WTC11 (cell line): ENCODE measurements around the gene MLLT1. TPM values are rescaled to one million over a fixed set of nuclear protein-coding genes. Genes with fewer than 3 reads are reported as not detected.
A peak's percentile ranks its signal among the peaks of the same experiment; 100 is the strongest.

Source experiments
- ATAC-seq: fragments of 200-7000 bp; cut with Tn5 transposase; 2 replicates; pipeline ENCODE4 v1.10.0; 2021; ENCODE audit warnings: mild to moderate bottlenecking, moderate library complexity
- CTCF ChIA-PET: fragments of 300-600 bp; sonication (Branson Sonifier 250); formaldehyde crosslinking; loops from one replicate; lab custom pipeline; 2021; ENCODE audit warnings: antibody characterized with exemption; lab: Charles Lee
- POLR2A ChIA-PET: fragments of 350-600 bp; sonication (Branson Sonifier 250); formaldehyde crosslinking; loops from one replicate; lab custom pipeline; 2021; ENCODE audit warnings: antibody characterized with exemption; lab: Charles Lee
- DNase-seq: peaks from one replicate; pipeline ENCODE4 v3.0.0; 2021; ENCODE audit warnings: low spot score
- H3K27ac Mint-ChIP-seq: 2 replicates; pipeline ENCODE4 v1.8.0; 2021; ENCODE audit warnings: mixed read lengths
- H3K27me3 Mint-ChIP-seq: 2 replicates; pipeline ENCODE4 v1.8.0; 2021; ENCODE audit warnings: low read depth, mild to moderate bottlenecking, moderate library complexity, mixed read lengths
- H3K36me3 Mint-ChIP-seq: 2 replicates; pipeline ENCODE4 v1.8.0; 2021; ENCODE audit warnings: mixed read lengths
- H3K4me1 Mint-ChIP-seq: 2 replicates; pipeline ENCODE4 v1.8.0; 2022; ENCODE audit warnings: mixed read lengths
- H3K4me3 Mint-ChIP-seq: 2 replicates; pipeline ENCODE4 v1.8.0; 2021; ENCODE audit warnings: mild to moderate bottlenecking, moderate library complexity, mixed read lengths
- H3K9me3 Mint-ChIP-seq: 2 replicates; pipeline ENCODE4 v1.8.0; 2021; ENCODE audit warnings: mixed read lengths
- ARID4B ChIP-seq: sonication (generic); formaldehyde crosslinking; IDR thresholded peaks from 2 replicates; pipeline ENCODE4 v1.8.0; 2023; ENCODE audit warnings: missing genetic modification reagents, mild to moderate bottlenecking, borderline replicate concordance
- ATF2 ChIP-seq: sonication (generic); formaldehyde crosslinking; IDR thresholded peaks from 2 replicates; pipeline ENCODE4 v1.8.1; 2022; ENCODE audit warnings: low read depth, missing genetic modification reagents, borderline replicate concordance
- ATF6 ChIP-seq: sonication (generic); formaldehyde crosslinking; IDR thresholded peaks from 2 replicates; pipeline ENCODE4 v1.8.1; 2023; ENCODE audit warnings: mild to moderate bottlenecking, missing genetic modification reagents
- ETV6 ChIP-seq: sonication (generic); formaldehyde crosslinking; IDR thresholded peaks from 2 replicates; pipeline ENCODE4 v1.8.1; 2022; ENCODE audit warnings: mild to moderate bottlenecking, missing genetic modification reagents
- KAT7 ChIP-seq: sonication (generic); formaldehyde crosslinking; IDR thresholded peaks from 2 replicates; pipeline ENCODE4 v1.8.1; 2023; ENCODE audit warnings: missing genetic modification reagents, mild to moderate bottlenecking, borderline replicate concordance
- MLX ChIP-seq: sonication (generic); formaldehyde crosslinking; IDR thresholded peaks from 2 replicates; pipeline ENCODE4 v1.8.1; 2023; ENCODE audit warnings: mild to moderate bottlenecking, missing genetic modification reagents, moderate library complexity
- NFYB ChIP-seq: sonication (generic); formaldehyde crosslinking; conservative IDR thresholded peaks from 2 replicates; pipeline ENCODE4 v1.8.0; 2022; ENCODE audit warnings: low read depth, missing genetic modification reagents
- NR3C1 ChIP-seq: sonication (generic); formaldehyde crosslinking; conservative IDR thresholded peaks from 2 replicates; pipeline ENCODE4 v1.8.1; 2023; ENCODE audit warnings: low read depth, mild to moderate bottlenecking, missing genetic modification reagents
- OVOL2 ChIP-seq: fragments of 250-450 bp; sonication (Bioruptor Pico); IDR thresholded peaks from 2 replicates; pipeline ENCODE4 v1.9.0; 2021; ENCODE audit warnings: mild to moderate bottlenecking, borderline replicate concordance
- PRRX2 ChIP-seq: fragments of 250-450 bp; sonication (Bioruptor Pico); IDR thresholded peaks from 2 replicates; pipeline ENCODE4 v1.8.0; 2021; ENCODE audit warnings: mild to moderate bottlenecking
- USF2 ChIP-seq: sonication (generic); formaldehyde crosslinking; IDR thresholded peaks from 2 replicates; pipeline ENCODE4 v1.8.1; 2023; ENCODE audit warnings: mild to moderate bottlenecking, missing genetic modification reagents, moderate library complexity
- ZNF396 ChIP-seq: fragments of 250-450 bp; sonication (Bioruptor Pico); IDR thresholded peaks from 2 replicates; pipeline ENCODE4 v1.8.0; 2021; ENCODE audit warnings: mild to moderate bottlenecking, moderate library complexity, borderline replicate concordance
- ZNF416 ChIP-seq: fragments of 250-450 bp; sonication (Bioruptor Pico); IDR thresholded peaks from 2 replicates; pipeline ENCODE4 v1.9.0; 2021; ENCODE audit warnings: mild to moderate bottlenecking, inconsistent platforms
- ZNF425 ChIP-seq: fragments of 250-450 bp; sonication (Bioruptor Pico); conservative IDR thresholded peaks from 2 replicates; pipeline ENCODE4 v1.9.0; 2021; ENCODE audit warnings: mild to moderate bottlenecking
- ZNF671 ChIP-seq: fragments of 250-450 bp; sonication (Bioruptor Pico); IDR thresholded peaks from 2 replicates; pipeline ENCODE4 v1.8.0; 2021; ENCODE audit warnings: mild to moderate bottlenecking
- total RNA-seq: library from RNA; stranded (reverse); gene quantifications from 3 replicates; pipeline ENCODE4 v1.2.3, GENCODE V29; 2021

The MLLT1 gene
- total RNA-seq, 1 experiment from 2014 or later, result 58.2 TPM

- no peak for TF ChIP-seq ATF2 (CRISPR knock-in tag)
- no peak overlapping the region; the same call in 1 of the 2 replicates for H3K27ac Mint-ChIP-seq
- H3K9me3 Mint-ChIP-seq, result peaks cover 13% of the 10 kb centered on the region
- ATAC-seq (no peak), DNase-seq (no peak)
- no peak overlapping the region for H3K4me3 Mint-ChIP-seq
- peaks cover 3% of the 10 kb centered on the region for H3K4me1 Mint-ChIP-seq
- ChIA-PET POLR2A (interaction anchor here (0.6 kb wide), 1 partner anchor 225 kb away, joined by 3 read pairs; no protein-coding TSS in a partner anchor), CTCF (interaction anchor here (1.5 kb wide), 1 partner anchor 9 kb away, joined by 5 read pairs; no protein-coding TSS in a partner anchor)
- no peaks in the 10 kb centered on the region for H3K27me3 Mint-ChIP-seq
- H3K36me3 Mint-ChIP-seq, result peaks cover 27% of the 10 kb centered on the region
These were observed 27.7 kb downstream of the MLLT1 start for GRCh38 chr19:6252066-6252465.

- CTCF ChIA-PET, result interaction anchor here (0.6 kb wide), 1 partner anchor 32 kb away, joined by 4 read pairs; no protein-coding TSS in a partner anchor
- no peak for ATAC-seq
- Mint-ChIP-seq H3K4me3 (no peak overlapping the region), H3K27ac (0 out of 2 replicates have a peak overlapping the region, but pooled peaks have one; percentile 8), H3K27me3 (no peaks in the 10 kb centered on the region), H3K36me3 (peaks cover 34% of the 10 kb centered on the region), H3K4me1 (peaks cover 3% of the 10 kb centered on the region), H3K9me3 (peaks cover 20% of the 10 kb centered on the region)
- POLR2A ChIA-PET, result no interaction called here
- no peak for DNase-seq
- no peak for TF ChIP-seq KAT7 (CRISPR knock-in tag)
- no peak for TF ChIP-seq OVOL2
- no peak for TF ChIP-seq ARID4B
- no peak for TF ChIP-seq NFYB (CRISPR knock-in tag)
- no peak for TF ChIP-seq ZNF671 (CRISPR knock-in tag)
- no peak for TF ChIP-seq USF2 (CRISPR knock-in tag)
- no peak for TF ChIP-seq ATF6 (CRISPR knock-in tag)
- TF ChIP-seq ZNF425 (CRISPR knock-in tag), result no peak
- no peak for TF ChIP-seq ZNF416
- TF ChIP-seq ETV6 (CRISPR knock-in tag), result no peak
- no peak for TF ChIP-seq NR3C1 (CRISPR knock-in tag)
- TF ChIP-seq ZNF396 (CRISPR knock-in tag), result no peak
- no peak for TF ChIP-seq MLX (CRISPR knock-in tag)
- no peak for TF ChIP-seq PRRX2 (CRISPR knock-in tag)
These were observed 28.9 kb downstream of the MLLT1 start for GRCh38 chr19:6250909-6251308.
